Muscle layer of duodenum (tissue), 2 donors: ENCODE results near the gene TBC1D14.

Experiments used
- H3K27ac ChIP-seq: one replicate; pipeline ENCODE4 v1.7.0; 2013; ENCODE audit warnings: mild to moderate bottlenecking, low read length
- H3K27me3 ChIP-seq: one replicate; pipeline ENCODE4 v1.7.0; 2013; ENCODE audit warnings: low read depth, mild to moderate bottlenecking, control low read depth, low read length
- H3K36me3 ChIP-seq, 2 donors: one replicate each; pipeline ENCODE4 v1.7.0; 2013; ENCODE audit warnings: low read length in 2 of 2, control low read depth in 1 of 2, mild to moderate bottlenecking in 1 of 2; ENCODE audit not compliant: insufficient read depth in 2 of 2, control insufficient read depth in 1 of 2
- H3K4me1 ChIP-seq, 2 donors: one replicate each; pipeline ENCODE4 v1.7.0; 2013; ENCODE audit warnings: low read length in 2 of 2, mild to moderate bottlenecking in 2 of 2, control low read depth in 1 of 2, moderate library complexity in 1 of 2; ENCODE audit not compliant: insufficient read depth in 2 of 2, control insufficient read depth in 1 of 2
- H3K4me3 ChIP-seq, 2 donors: one replicate each; pipeline ENCODE4 v1.7.0; 2013; ENCODE audit warnings: low read length in 2 of 2, low read depth in 1 of 2, mild to moderate bottlenecking in 1 of 2
- H3K9me3 ChIP-seq, 2 donors: one replicate each; pipeline ENCODE4 v1.7.0; 2013; ENCODE audit warnings: low read length in 2 of 2, control low read depth in 1 of 2, mild to moderate bottlenecking in 1 of 2; ENCODE audit not compliant: control insufficient read depth in 1 of 2
- donor health status: healthy.

Gene TBC1D14

DNA sequence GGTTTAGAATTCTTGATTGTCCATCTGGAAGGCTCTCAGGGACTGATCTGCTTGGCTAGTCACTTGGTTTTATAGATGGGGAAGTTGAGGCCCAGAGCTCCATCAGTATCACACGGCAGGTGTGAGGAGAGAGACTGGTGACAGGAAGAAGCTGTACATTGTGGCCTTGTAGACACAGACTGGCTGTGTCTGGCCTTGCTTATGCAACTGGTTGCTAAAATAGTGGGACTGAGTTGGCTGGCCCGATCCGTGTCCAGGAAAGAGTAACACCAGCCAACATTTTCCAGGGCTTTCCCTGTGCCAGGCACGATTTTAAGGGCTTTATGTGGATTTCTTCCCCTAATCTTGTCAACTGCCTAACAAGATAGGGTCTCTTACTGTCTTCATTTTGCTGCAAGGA lies 2.8 kb downstream of the TBC1D14 start:
- H3K27ac ChIP-seq: no peak overlapping the region
- H3K27me3 ChIP-seq: no peaks in the 10 kb centered on the region
- no peak overlapping the region for H3K4me3 ChIP-seq
- H3K36me3 ChIP-seq: no peaks in the 10 kb centered on the region
- H3K4me1 ChIP-seq: peaks cover 30 to 40% of the 10 kb centered on the region in 2 donors
- H3K9me3 ChIP-seq: no peaks in the 10 kb centered on the region

DNA sequence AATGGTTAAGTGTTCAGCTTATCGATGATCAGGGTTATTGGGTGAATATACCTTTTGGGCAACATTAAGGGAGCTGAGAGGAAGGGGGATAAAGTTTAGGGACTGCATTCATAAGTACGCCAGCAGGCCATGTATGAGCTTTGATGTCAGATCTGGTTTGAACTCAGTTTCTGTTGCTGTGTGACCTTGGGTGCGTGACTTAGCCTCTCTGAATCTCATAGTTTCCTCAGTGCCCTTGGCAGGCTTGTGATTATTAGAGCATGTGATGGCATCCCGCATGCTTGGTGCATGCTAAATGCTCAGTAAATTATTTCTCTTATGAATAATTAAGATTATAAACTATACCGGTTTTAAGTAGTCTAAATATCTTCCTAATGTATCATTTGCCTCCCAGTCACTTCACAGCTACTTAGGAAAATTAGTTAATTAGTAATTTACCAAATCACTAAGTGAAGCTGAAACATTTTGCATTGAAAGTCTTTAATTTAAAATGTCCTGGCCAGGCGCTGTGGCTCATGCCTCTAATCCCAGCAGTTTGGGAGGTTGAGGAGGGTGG lies 3.8 kb downstream of the TBC1D14 start:
- Histone ChIP-seq H3K4me1 (peaks cover 26 to 40% of the 10 kb centered on the region in 2 donors), H3K27ac (no peak overlapping the region), H3K27me3 (no peaks in the 10 kb centered on the region), H3K36me3 (no peaks in the 10 kb centered on the region), H3K9me3 (no peaks in the 10 kb centered on the region), H3K4me3 (no peak overlapping the region)

DNA sequence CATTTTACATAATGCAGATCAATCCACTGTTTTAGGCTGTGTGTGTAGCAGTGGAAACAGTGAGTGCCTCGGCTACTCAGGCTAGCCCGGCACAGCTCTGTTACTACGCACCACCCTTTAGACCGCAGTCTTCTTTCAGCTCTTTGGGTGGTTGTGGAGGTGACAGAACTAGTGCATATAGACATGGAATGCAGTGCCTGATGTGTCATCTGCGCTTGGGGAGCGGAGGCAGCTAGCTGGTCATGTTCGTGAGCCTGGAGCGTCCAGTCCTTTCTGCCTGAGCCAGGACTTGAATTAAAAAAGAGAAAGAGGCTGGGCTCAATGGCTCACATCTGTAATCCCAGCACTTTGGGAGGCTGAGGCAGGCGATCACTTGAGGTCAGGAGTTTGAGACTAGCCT lies 4.8 kb downstream of the TBC1D14 start:
- H3K27ac ChIP-seq: no peak overlapping the region

DNA sequence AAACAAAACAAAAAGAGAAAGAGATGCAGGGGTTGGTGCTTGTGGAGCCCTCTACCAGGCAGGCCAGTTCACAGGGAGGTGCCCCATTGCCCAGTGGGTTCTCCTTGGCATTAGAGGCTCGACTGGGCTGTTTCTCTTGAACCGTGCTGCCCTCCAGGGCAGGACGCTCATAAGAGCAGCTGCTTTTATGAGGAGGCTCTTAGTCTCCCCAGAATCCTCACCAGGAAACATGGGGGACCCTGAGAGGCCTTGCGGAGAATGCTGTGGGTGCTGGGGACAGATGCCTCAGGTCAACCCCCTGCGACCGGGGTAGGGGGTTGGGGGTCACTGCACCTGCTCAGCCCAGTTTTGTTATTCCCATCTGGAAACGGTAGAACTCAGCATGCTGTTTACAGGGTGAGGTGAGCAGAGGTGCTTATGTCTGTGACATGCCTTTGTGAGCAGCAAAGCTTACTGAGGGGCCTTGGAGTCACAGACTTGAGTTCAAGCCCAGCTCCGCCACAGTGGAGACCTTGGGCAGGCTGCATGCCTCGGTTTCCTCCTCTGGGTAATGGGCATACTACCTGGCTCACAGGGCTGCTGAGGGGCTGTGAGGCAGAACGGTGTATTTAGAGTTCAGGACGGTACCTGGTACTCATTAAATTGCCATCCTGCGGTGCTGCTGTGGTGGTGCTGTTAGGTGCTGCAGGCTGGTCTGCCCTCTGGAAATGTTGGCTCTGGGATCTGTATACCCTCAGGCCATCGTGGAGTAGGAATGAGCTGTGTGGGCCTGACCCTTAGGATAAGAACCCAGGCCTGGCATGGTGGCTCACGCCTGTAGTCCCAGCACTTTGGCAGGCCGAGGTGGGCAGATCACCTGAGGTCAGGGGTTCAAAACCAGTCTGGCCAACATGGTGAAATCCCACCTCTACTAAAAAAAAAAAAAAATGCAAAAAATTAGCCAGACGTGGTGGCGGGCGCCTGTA lies 5.7 kb downstream of the TBC1D14 start:
- Histone ChIP-seq H3K9me3 (no peaks in the 10 kb centered on the region), H3K27me3 (no peaks in the 10 kb centered on the region), H3K27ac (peak overlapping the region; percentile 39), H3K4me3 (no peak overlapping the region), H3K4me1 (peaks cover 26 to 40% of the 10 kb centered on the region in 2 donors), H3K36me3 (no peaks in the 10 kb centered on the region)

More for the DNA sequence above, 4.8 kb downstream of the TBC1D14 start:
- H3K27me3 ChIP-seq: no peaks in the 10 kb centered on the region
- H3K36me3 ChIP-seq: no peaks in the 10 kb centered on the region
- H3K4me3 ChIP-seq: no peak overlapping the region
- peaks cover 26 to 36% of the 10 kb centered on the region in 2 donors for H3K4me1 ChIP-seq
- no peaks in the 10 kb centered on the region for H3K9me3 ChIP-seq

DNA sequence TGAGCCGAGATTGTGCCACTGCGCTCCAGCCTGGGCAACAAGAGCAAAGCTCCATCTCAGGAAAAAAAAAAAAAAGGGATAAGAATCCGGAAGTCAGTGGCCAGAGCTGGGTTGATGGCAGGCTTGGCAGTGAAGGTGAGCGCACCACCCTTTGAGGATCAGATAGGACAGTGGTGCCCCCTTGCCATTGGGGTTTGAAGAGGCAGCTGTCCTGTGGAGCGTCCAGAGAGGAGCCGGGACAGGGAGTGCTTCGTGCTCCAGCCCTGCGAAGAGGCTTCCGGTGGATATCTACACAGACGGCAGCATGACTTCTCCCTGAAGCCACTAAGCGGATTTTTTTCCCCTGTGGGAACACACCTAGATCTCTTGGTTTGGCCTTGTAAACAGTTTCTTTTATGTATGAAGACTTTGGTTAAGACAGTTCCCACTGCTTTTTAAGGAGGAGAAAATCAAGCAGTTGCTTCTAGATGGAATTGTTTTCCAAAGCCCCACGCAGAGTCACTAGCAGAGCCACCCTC lies 6.5 kb downstream of the TBC1D14 start:
- Histone ChIP-seq H3K27me3 (no peaks in the 10 kb centered on the region), H3K4me3 (no peak overlapping the region), H3K36me3 (no peaks in the 10 kb centered on the region), H3K27ac (peak overlapping the region; percentile 89), H3K4me1 (peaks cover 26 to 36% of the 10 kb centered on the region in 2 donors), H3K9me3 (no peaks in the 10 kb centered on the region)

DNA sequence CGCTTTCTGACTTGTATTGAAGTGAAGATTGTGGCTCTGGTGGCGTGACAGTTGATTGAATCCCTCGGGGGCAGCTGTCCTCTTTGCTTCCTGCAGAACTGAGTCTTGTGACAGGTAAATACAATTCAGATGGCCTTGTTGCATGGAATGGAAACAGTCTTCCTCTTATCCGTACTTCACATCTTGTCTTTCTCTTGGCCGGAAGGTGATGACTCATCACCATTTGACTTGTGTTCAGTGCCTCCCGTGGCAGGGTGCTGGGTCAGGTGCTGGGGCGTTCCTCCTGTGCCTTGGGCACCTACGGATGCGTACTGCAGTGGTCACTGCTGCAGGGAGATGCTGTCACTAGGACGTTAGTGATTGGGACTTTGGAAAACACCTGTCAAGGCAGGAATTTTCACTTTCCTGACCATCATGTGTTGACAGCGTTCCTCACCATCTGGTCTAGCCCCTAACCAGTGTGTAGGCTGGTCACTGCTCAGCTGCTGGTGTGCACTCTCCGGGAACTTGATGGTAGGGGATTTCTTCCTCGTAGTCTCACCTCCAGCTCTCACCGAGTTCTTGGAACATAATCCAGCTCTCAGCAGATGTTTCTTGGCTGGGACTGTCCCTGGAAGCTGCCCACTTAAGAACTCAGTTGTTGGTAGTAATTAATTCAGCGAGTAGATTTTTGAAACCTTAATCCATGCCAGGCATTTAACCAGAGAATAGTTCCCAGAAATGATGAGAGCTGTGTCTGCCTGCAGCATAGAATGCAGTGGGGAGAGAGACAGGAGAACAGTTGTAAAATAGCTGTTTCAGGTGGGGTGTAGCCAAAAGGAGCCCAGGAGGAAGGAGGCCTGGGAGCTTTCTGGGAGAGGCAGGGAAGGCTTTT lies 7.2 kb downstream of the TBC1D14 start:
- Histone ChIP-seq H3K4me1 (peaks cover 26 to 36% of the 10 kb centered on the region in 2 donors), H3K27ac (peak overlapping the region; percentile 89), H3K36me3 (no peaks in the 10 kb centered on the region), H3K4me3 (peak overlapping the region in 1 of 2 donors; percentile 48), H3K27me3 (no peaks in the 10 kb centered on the region), H3K9me3 (no peaks in the 10 kb centered on the region)

DNA sequence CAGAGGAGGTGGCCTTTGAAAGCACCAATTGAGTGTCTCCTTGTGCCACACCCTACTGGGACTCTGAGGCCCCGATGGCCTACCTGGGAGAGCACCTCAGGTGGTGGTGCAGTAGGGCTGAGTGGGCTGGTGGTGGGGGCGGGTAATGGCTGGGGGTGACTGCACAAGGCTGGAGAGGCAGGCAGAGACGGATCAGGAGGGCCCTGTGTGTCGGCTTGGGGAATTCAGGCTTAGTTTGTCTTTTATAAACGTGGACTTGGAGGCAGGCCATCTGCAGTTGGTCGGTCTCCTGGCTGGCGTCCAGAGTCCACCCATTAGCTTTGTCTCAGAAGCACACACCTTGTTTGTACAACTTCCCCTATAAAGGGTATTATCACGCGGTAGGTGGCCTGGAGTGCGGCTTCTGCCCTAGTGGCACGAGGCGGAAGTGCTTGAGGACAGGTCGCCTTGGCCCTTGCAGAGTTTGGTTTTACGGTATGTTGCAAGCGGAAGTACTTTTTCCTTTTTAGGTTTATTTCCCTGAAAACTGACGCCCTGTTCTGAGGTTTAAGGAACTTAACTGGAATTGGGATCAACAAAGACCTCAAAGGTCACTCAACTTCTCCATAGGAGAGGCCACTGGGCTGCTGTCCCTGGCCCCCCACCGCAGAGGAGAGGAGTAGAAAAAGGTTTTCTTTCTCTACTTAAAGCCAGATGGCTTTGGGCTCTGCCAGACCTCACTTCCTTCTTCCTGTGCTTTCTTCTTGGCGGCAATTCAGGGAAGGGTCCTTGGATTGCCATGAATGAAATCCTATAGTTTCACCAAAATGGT lies 8.0 kb downstream of the TBC1D14 start:
- Histone ChIP-seq H3K4me3 (peak overlapping the region in 1 of 2 donors; percentile 48), H3K4me1 (peaks cover 26 to 36% of the 10 kb centered on the region in 2 donors), H3K27ac (peak overlapping the region; percentile 89)

DNA sequence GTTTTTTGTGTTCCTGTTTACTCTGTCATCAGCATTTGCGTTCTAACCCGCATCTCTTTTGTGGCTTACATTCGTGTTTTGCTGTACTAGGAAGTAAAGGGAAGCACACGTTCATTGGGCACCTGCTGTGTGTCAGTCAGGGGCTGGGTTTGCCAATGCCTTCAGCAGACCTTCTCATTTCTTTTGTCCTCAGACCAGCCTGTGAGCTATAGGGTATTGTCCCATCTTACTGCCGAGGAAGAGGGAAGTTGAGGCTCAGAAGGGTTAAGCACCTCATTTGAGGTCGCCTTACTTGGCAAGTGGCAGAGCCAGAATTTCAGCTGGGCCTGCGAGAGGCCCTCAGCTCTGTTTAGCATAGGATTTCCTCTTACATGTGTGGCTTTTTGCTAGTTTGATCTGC lies 8.7 kb downstream of the TBC1D14 start:
- Histone ChIP-seq H3K4me1 (peaks cover 26 to 36% of the 10 kb centered on the region in 2 donors), H3K27ac (peak overlapping the region; percentile 89), H3K27me3 (no peaks in the 10 kb centered on the region), H3K36me3 (peaks cover 0 to 2% of the 10 kb centered on the region in 2 donors), H3K4me3 (no peak overlapping the region), H3K9me3 (no peaks in the 10 kb centered on the region)

More for the DNA sequence above, 8.0 kb downstream of the TBC1D14 start:
- Histone ChIP-seq H3K36me3 (no peaks in the 10 kb centered on the region), H3K9me3 (no peaks in the 10 kb centered on the region), H3K27me3 (no peaks in the 10 kb centered on the region)

DNA sequence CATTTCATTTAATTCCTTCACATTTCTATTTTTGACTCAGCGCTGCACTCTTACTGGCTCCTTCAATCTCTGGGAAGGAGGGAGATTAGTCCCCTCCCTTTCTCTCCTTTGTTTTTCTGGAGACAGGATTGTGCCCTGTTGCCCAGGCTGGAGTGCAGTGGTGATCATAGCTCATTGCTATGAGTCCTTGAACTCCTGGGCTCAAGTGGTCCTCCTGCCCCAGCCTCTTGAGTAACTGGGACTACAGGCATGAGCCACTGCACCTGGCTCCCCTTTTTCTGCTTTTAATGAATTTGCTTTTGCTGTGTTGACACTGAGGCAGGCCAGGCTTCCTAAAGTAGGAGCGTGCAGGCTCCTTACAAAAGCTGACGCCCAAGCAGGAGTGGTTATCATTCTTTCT lies 10.5 kb downstream of the TBC1D14 start:
- Histone ChIP-seq H3K4me3 (no peak overlapping the region), H3K27me3 (no peaks in the 10 kb centered on the region), H3K36me3 (peaks cover 12 to 19% of the 10 kb centered on the region in 2 donors), H3K27ac (peak overlapping the region; percentile 23), H3K4me1 (peaks cover 26 to 34% of the 10 kb centered on the region in 2 donors), H3K9me3 (no peaks in the 10 kb centered on the region)

DNA sequence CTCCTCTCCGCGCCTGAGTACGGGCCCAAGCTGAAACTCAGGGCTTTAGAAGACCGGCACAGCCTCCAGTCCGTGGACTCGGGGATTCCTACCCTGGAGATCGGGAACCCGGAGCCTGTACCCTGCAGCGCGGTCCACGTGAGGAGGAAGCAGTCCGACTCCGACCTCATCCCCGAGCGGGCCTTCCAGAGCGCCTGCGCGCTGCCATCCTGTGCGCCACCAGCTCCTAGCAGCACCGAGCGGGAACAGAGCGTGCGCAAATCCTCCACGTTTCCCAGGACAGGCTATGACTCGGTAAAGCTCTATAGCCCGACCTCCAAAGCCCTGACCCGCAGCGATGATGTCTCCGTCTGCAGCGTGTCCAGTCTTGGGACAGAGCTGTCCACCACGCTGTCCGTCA lies 13.9 kb downstream of the TBC1D14 start:
- Histone ChIP-seq H3K4me3 (no peak overlapping the region), H3K27ac (no peak overlapping the region), H3K27me3 (no peaks in the 10 kb centered on the region), H3K9me3 (no peaks in the 10 kb centered on the region), H3K36me3 (peaks cover 15 to 29% of the 10 kb centered on the region in 2 donors), H3K4me1 (peaks cover 7 to 16% of the 10 kb centered on the region in 2 donors)
